Activated gamma-delta T cell (primary cell): ENCODE measurements around the gene KIF25.

Experiments used
- DNase-seq: peaks from one replicate; lab custom pipeline; 2025; lab: John Stamatoyannopoulos, UW

KIF25 gene

GRCh38 chr6:168050881-168051586 lies 53.6 kb downstream of the KIF25 start:
- no peak for DNase-seq

- DNase-seq, result no peak
These were observed 54.2 kb downstream of the KIF25 start for GRCh38 chr6:168051648-168052047.

GRCh38 chr6:168052291-168052891 lies 54.9 kb downstream of the KIF25 start:
- no peak for DNase-seq

- no peak for DNase-seq
These were observed 55.9 kb downstream of the KIF25 start for GRCh38 chr6:168053086-168053956.

GRCh38 chr6:168053957-168054471 lies 56.5 kb downstream of the KIF25 start:
- DNase-seq, result no peak

- DNase-seq, result no peak
These were observed 57.5 kb downstream of the KIF25 start for GRCh38 chr6:168054765-168055560.

- DNase-seq, result no peak
These were observed 58.4 kb downstream of the KIF25 start for GRCh38 chr6:168055696-168056489.

GRCh38 chr6:168056892-168057527 lies 59.5 kb downstream of the KIF25 start:
- DNase-seq, result no peak

GRCh38 chr6:168057836-168058235 lies 60.4 kb downstream of the KIF25 start:
- no peak for DNase-seq

- no peak for DNase-seq
These were observed 61.5 kb downstream of the KIF25 start for GRCh38 chr6:168058691-168059551.

GRCh38 chr6:168060521-168060931 lies 63.1 kb downstream of the KIF25 start:
- DNase-seq, result no peak

- DNase-seq, result no peak
These were observed 64.1 kb downstream of the KIF25 start for GRCh38 chr6:168061269-168062210.

GRCh38 chr6:168062346-168063289 lies 65.1 kb downstream of the KIF25 start:
- DNase-seq, result no peak

- DNase-seq, result no peak
These were observed 66.0 kb downstream of the KIF25 start for GRCh38 chr6:168063431-168063830.

GRCh38 chr6:168064226-168064807 lies 66.8 kb downstream of the KIF25 start:
- DNase-seq, result no peak

- DNase-seq, result no peak
These were observed 69.7 kb downstream of the KIF25 start for GRCh38 chr6:168067081-168067759.
